Smooth muscle cell of the umbilical artery (primary cell): Measurements from ENCODE around the gene SULT1C4. TPM values are rescaled to one million over a fixed set of nuclear protein-coding genes. Genes with fewer than 3 reads are reported as not detected.

Experiments
- total RNA-seq: library from RNA; depleted of rRNA; stranded (reverse); fragments of >200 nt; gene quantifications from 2 replicates; pipeline ENCODE4 v1.2.3, GENCODE V29; 2014

Gene SULT1C4
- total RNA-seq: 0.30 and 0.32 TPM in 2 replicates

GRCh38 chr2:108377815-108378630, at the start of gene SULT1C4:
Gene SULT1C4, plus strand, starts transcription at chr2:108377954. Its CDS starts 384 bp downstream, at chr2:108378338.

Other genes starting within 250 kb of the SULT1C4 start
- gene SULT1C3, start 138.0 kb upstream of the SULT1C4 start, total RNA-seq: not detected in 2 replicates
- not detected in 2 replicates for gene SULT1C2, start 89.1 kb upstream of the SULT1C4 start, total RNA-seq
- gene GCC2, start 71.3 kb downstream of the SULT1C4 start, total RNA-seq: 36.2 and 37.6 TPM in 2 replicates
- gene LIMS1, start 156.5 kb downstream of the SULT1C4 start, total RNA-seq: 123 and 223 TPM in 2 replicates